H9 (cell line): ENCODE measurements around the gene RILPL2. TPM values are rescaled to one million over a fixed set of nuclear protein-coding genes. Genes with fewer than 3 reads are reported as not detected.

Experiments
- DNase-seq: peaks from one replicate; pipeline ENCODE4 v3.0.0-alpha.2; 2017
- H2AFZ ChIP-seq: one replicate; pipeline ENCODE4 v1.6.1; 2013; ENCODE audit warnings: mild to moderate bottlenecking, low read length, control low read depth, moderate library complexity
- H2AK5ac ChIP-seq: 2 replicates; pipeline ENCODE4 v1.6.1; 2013; ENCODE audit warnings: low read length, control low read depth, mixed read lengths; ENCODE audit not compliant: insufficient read length
- H2BK120ac ChIP-seq: one replicate; pipeline ENCODE4 v1.6.1; 2013; ENCODE audit warnings: low read depth, mild to moderate bottlenecking, low read length, control low read depth, inconsistent platforms; ENCODE audit not compliant: poor library complexity, severe bottlenecking
- H2BK12ac ChIP-seq: 2 replicates; pipeline ENCODE4 v1.6.1; 2013; ENCODE audit warnings: low read length, control low read depth, mixed read lengths, low read depth; ENCODE audit not compliant: insufficient read length
- H2BK15ac ChIP-seq: 2 replicates; pipeline ENCODE4 v1.6.1; 2013; ENCODE audit warnings: low read depth, low read length, control low read depth
- H2BK20ac ChIP-seq: one replicate; pipeline ENCODE4 v1.6.1; 2013; ENCODE audit warnings: low read depth, mild to moderate bottlenecking, low read length, control low read depth, inconsistent platforms; ENCODE audit not compliant: poor library complexity, severe bottlenecking
- H2BK5ac ChIP-seq: 2 replicates; pipeline ENCODE4 v1.6.1; 2013; ENCODE audit warnings: low read length, control low read depth, mixed read lengths; ENCODE audit not compliant: insufficient read length
- H3K14ac ChIP-seq: 2 replicates; pipeline ENCODE4 v1.6.1; 2013; ENCODE audit warnings: low read length, control low read depth; ENCODE audit not compliant: insufficient read depth
- H3K18ac ChIP-seq: 2 replicates; pipeline ENCODE4 v1.6.1; 2013; ENCODE audit warnings: low read depth, mild to moderate bottlenecking, mixed read lengths, low read length, control low read depth; ENCODE audit not compliant: insufficient read length
- H3K23ac ChIP-seq: 2 replicates; pipeline ENCODE4 v1.6.1; 2013; ENCODE audit warnings: low read length, control low read depth, mixed read lengths, low read depth; ENCODE audit not compliant: insufficient read length
- H3K23me2 ChIP-seq: 2 replicates; pipeline ENCODE4 v1.6.1; 2013; ENCODE audit warnings: low read depth, mild to moderate bottlenecking, mixed read lengths, low read length, control low read depth; ENCODE audit not compliant: insufficient read length, poor library complexity, severe bottlenecking
- H3K27ac ChIP-seq: 2 replicates; pipeline ENCODE4 v1.5.1; 2013; ENCODE audit warnings: low read length, control low read depth, mixed read lengths, low read depth; ENCODE audit not compliant: insufficient read length
- H3K27me3 ChIP-seq: 2 replicates; pipeline ENCODE4 v1.6.1; 2013; ENCODE audit warnings: low read length, control low read depth, inconsistent platforms; ENCODE audit not compliant: insufficient read depth
- H3K4ac ChIP-seq: 2 replicates; pipeline ENCODE4 v1.6.1; 2013; ENCODE audit warnings: low read depth, mild to moderate bottlenecking, control low read depth, inconsistent platforms, low read length, moderate library complexity
- H3K4me1 ChIP-seq: 2 replicates; pipeline ENCODE4 v1.6.1; 2013; ENCODE audit warnings: low read length, control low read depth, inconsistent platforms; ENCODE audit not compliant: insufficient read depth
- H3K4me2 ChIP-seq: 2 replicates; pipeline ENCODE4 v1.6.1; 2013; ENCODE audit warnings: low read length, control low read depth, mixed read lengths; ENCODE audit not compliant: insufficient read length, insufficient read depth
- H3K56ac ChIP-seq: 2 replicates; pipeline ENCODE4 v1.6.1; 2013; ENCODE audit warnings: low read depth, mild to moderate bottlenecking, mixed read lengths, low read length, control low read depth; ENCODE audit not compliant: insufficient read length
- H3K79me1 ChIP-seq: 2 replicates; pipeline ENCODE4 v1.6.1; 2013; ENCODE audit warnings: low read depth, mild to moderate bottlenecking, moderate library complexity, low read length, control low read depth, inconsistent platforms; ENCODE audit not compliant: insufficient read depth, poor library complexity, severe bottlenecking
- H3K79me2 ChIP-seq: 2 replicates; pipeline ENCODE4 v1.6.1; 2013; ENCODE audit warnings: low read length, control low read depth, inconsistent platforms; ENCODE audit not compliant: insufficient read depth
- H3K9ac ChIP-seq: 2 replicates; pipeline ENCODE4 v1.6.1; 2013; ENCODE audit warnings: low read length, control low read depth, mixed read lengths; ENCODE audit not compliant: insufficient read length; ENCODE audit errors: extremely low read depth
- H3K9me3 ChIP-seq: one replicate; pipeline ENCODE4 v1.6.1; 2013; ENCODE audit warnings: low read depth, low read length, inconsistent platforms; ENCODE audit not compliant: control insufficient read depth
- H3T11ph ChIP-seq: one replicate; pipeline ENCODE4 v1.6.1; 2013; ENCODE audit warnings: mild to moderate bottlenecking, low read length, control low read depth, inconsistent platforms
- H4K20me1 ChIP-seq: one replicate; pipeline ENCODE4 v1.6.1; 2013; ENCODE audit not compliant: control insufficient read depth, insufficient read length, insufficient read depth
- H4K5ac ChIP-seq: 2 replicates; pipeline ENCODE4 v1.6.1; 2013; ENCODE audit warnings: low read depth, mild to moderate bottlenecking, mixed read lengths, low read length, control low read depth; ENCODE audit not compliant: insufficient read length
- H4K8ac ChIP-seq: replicated peaks from 2 replicates; pipeline ENCODE4 v1.6.1; 2013; ENCODE audit warnings: low read length, control low read depth, mixed read lengths, low read depth; ENCODE audit not compliant: insufficient read length
- H4K91ac ChIP-seq: 2 replicates; pipeline ENCODE4 v1.6.1; 2013; ENCODE audit warnings: low read depth, mild to moderate bottlenecking, moderate library complexity, mixed read lengths, low read length, control low read depth; ENCODE audit not compliant: insufficient read length
- H3K27ac Mint-ChIP-seq, 3 experiments: 2 replicates in 2 of 3; 3 replicates in 1 of 3; pipeline ENCODE4 v1.8.0; 2020 to 2021; ENCODE audit warnings: mixed read lengths in 3 of 3, mild to moderate bottlenecking in 1 of 3, moderate library complexity in 1 of 3
- H3K27me3 Mint-ChIP-seq: 2 replicates; pipeline ENCODE4 v1.8.0; 2021; ENCODE audit warnings: low read depth, mild to moderate bottlenecking, moderate library complexity, mixed read lengths
- H3K36me3 Mint-ChIP-seq, 3 experiments: 2 replicates in 2 of 3; 3 replicates in 1 of 3; pipeline ENCODE4 v1.8.0; 2020 to 2021; ENCODE audit warnings: low read depth in 3 of 3, mixed read lengths in 3 of 3; ENCODE audit not compliant: insufficient read depth in 1 of 3
- H3K4me1 Mint-ChIP-seq, 2 experiments: 2 replicates each; pipeline ENCODE4 v1.8.0; 2020; ENCODE audit warnings: mixed read lengths in 2 of 2
- H3K4me3 Mint-ChIP-seq, 2 experiments: 2 replicates in 1 of 2; 3 replicates in 1 of 2; pipeline ENCODE4 v1.8.0; 2020 to 2021; ENCODE audit warnings: mild to moderate bottlenecking in 2 of 2, mixed read lengths in 2 of 2, moderate library complexity in 1 of 2
- H3K9me3 Mint-ChIP-seq, 2 experiments: 2 replicates in 1 of 2; 3 replicates in 1 of 2; pipeline ENCODE4 v1.8.0; 2020; ENCODE audit warnings: mild to moderate bottlenecking in 2 of 2, mixed read lengths in 2 of 2, moderate library complexity in 1 of 2
- WGBS: extraction: QIAGEN DNeasy Blood & Tissue Kit; methylation state at CpG from one replicate; pipeline ENCODE4 v1.1.7; 2013; ENCODE audit warnings: missing lambda C conversion rate, low lambda C conversion rate, mixed read lengths; ENCODE audit not compliant: insufficient read length; ENCODE audit errors: extremely low coverage; 5-methylcytosine and 5-hydroxymethylcytosine counted together
- total RNA-seq: library from RNA; stranded (reverse); gene quantifications from 2 replicates; pipeline ENCODE4 v1.2.1, GENCODE V29; 2021
- TF ChIP-seq, protein P1 (sequence below): fragments of 200-600 bp; sonication (generic); conservative IDR thresholded peaks from 3 replicates; pipeline ENCODE4 v1.8.0; 2021; ENCODE audit warnings: antibody characterized with exemption, mild to moderate bottlenecking

The RILPL2 gene
- total RNA-seq, 1 experiment from 2014 or later, result 1.4 TPM

DNA sequence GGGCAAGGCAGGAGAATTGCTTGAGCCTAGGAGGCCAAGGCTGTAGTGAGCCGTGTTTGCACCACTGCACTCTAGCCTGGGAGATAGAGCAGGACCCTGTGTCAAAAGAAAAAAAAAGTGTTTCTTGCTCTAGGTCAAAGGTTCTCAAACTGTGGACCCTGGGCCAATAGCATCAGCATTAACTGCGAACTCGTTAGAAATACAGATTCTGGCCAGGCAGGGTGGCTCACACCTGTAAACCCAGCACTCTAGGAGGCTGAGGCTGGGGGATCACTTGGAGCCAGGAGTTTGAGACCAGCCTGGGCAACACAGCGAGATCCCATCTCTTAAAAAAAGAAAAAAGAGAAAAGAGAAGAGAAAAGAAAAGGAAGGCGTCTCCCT lies 858 bp downstream of the RILPL2 start:
- Histone ChIP-seq H4K20me1 (no peaks in the 10 kb centered on the region), H3K14ac (no peak overlapping the region), H2BK15ac (no peak overlapping the region), H3T11ph (no peak overlapping the region), H3K4me2 (peak overlapping the region; percentile 42), H2AK5ac (no peak overlapping the region), H3K79me2 (no peaks in the 10 kb centered on the region), H4K8ac (no peak overlapping the region), H3K9me3 (no peaks in the 10 kb centered on the region), H3K4me1 (no peaks in the 10 kb centered on the region), H3K9ac (no peak overlapping the region), H2BK120ac (no peak overlapping the region), H4K5ac (no peak overlapping the region), H2BK5ac (no peak overlapping the region), H3K23me2 (peaks cover 11% of the 10 kb centered on the region), H3K27me3 (peaks cover 2% of the 10 kb centered on the region), H4K91ac (no peak overlapping the region), H2BK12ac (no peak overlapping the region), H3K23ac (no peak overlapping the region), H3K56ac (no peak overlapping the region), H3K27ac (no peak overlapping the region), H3K18ac (no peak overlapping the region), H2AFZ (no peak overlapping the region), H3K4ac (no peak overlapping the region), H3K79me1 (no peaks in the 10 kb centered on the region), H2BK20ac (no peak overlapping the region)
- TF ChIP-seq, protein P1, sequence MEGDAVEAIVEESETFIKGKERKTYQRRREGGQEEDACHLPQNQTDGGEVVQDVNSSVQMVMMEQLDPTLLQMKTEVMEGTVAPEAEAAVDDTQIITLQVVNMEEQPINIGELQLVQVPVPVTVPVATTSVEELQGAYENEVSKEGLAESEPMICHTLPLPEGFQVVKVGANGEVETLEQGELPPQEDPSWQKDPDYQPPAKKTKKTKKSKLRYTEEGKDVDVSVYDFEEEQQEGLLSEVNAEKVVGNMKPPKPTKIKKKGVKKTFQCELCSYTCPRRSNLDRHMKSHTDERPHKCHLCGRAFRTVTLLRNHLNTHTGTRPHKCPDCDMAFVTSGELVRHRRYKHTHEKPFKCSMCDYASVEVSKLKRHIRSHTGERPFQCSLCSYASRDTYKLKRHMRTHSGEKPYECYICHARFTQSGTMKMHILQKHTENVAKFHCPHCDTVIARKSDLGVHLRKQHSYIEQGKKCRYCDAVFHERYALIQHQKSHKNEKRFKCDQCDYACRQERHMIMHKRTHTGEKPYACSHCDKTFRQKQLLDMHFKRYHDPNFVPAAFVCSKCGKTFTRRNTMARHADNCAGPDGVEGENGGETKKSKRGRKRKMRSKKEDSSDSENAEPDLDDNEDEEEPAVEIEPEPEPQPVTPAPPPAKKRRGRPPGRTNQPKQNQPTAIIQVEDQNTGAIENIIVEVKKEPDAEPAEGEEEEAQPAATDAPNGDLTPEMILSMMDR, result no peak
- Mint-ChIP-seq H3K27me3 (peaks cover 40% of the 10 kb centered on the region), H3K27ac (no peak overlapping the region), H3K36me3 (no peaks in the 10 kb centered on the region), H3K4me3 (peak overlapping the region; percentile 89 to 95), H3K4me1 (no peaks in the 10 kb centered on the region; a peak in 1 of 4 replicates), H3K9me3 (no peaks in the 10 kb centered on the region)
- DNase-seq, result no peak
- no CpG with 5 or more reads among the region's 5 CpGs for WGBS
